ENCODE data around the gene EPB41L4B.

Gene EPB41L4B

DNA sequence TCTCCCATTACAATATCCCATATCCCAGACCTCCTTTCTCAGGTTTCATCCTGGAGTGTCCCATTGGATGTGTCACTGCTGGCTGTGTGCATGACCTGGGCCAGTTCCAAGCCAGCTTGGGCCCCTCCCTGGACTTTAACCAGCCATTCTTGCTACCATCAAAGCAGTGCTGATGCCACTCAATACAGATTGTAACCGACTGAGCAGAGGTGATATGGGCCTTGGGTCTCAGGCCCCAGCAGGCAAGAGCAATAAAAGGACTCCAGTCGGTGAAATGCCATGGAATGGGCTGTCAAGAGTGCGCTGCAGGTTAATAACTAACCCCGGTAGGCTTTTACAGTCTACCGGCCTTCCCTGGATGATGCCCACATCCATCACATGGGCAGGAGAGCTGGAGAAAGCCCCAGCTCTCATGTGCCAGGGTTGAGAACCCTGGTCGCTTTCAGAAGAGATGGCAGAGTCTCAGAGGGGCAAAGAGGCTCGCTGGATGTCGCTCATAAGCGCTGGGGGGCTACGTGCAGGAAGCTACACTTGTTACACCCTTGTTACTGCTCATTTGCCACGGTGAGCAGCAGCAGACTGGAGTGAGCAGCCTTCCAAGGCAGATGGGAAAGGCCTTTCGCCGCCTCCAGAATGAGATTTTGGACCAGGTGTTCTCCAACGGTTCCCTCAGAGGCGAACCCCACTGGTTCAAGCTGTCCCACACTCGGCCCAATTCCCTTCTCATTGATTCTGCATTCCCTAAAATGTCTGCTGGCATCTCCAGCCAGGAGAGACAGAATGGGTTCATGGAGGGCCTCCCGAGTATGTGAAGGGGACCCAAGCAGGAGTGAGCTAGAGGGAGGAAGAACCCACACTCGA is 13.2 kb downstream of the EPB41L4B start:
- Histone ChIP-seq H3K9me3 (ENCODE audit: insufficient read depth, low read length) (no peaks in the 10 kb centered on the region), H3K4me3 (ENCODE audit: low read length) (no peak overlapping the region), H2AFZ (ENCODE audit: low read depth, low read length) (no peak overlapping the region), H3K4me1 (ENCODE audit: low read length) (peaks cover 20% of the 10 kb centered on the region), H3K36me3 (replicated peaks; ENCODE audit: low read depth, low read length) (no peaks in the 10 kb centered on the region), H4K20me1 (ENCODE audit: insufficient read depth, low read length) (peaks cover 33% of the 10 kb centered on the region), H3K27ac (ENCODE audit: low read length) (no peak overlapping the region), H3K4me2 (ENCODE audit: low read length) (no peak overlapping the region), H3K27me3 (ENCODE audit: low read depth, low read length) (no peaks in the 10 kb centered on the region; the same call in 1 of the 2 replicates), H3K9ac (ENCODE audit: low read length) (no peak overlapping the region), H3K79me2 (ENCODE audit: low read length) (peaks cover 31% of the 10 kb centered on the region)
- TF ChIP-seq, protein P1, sequence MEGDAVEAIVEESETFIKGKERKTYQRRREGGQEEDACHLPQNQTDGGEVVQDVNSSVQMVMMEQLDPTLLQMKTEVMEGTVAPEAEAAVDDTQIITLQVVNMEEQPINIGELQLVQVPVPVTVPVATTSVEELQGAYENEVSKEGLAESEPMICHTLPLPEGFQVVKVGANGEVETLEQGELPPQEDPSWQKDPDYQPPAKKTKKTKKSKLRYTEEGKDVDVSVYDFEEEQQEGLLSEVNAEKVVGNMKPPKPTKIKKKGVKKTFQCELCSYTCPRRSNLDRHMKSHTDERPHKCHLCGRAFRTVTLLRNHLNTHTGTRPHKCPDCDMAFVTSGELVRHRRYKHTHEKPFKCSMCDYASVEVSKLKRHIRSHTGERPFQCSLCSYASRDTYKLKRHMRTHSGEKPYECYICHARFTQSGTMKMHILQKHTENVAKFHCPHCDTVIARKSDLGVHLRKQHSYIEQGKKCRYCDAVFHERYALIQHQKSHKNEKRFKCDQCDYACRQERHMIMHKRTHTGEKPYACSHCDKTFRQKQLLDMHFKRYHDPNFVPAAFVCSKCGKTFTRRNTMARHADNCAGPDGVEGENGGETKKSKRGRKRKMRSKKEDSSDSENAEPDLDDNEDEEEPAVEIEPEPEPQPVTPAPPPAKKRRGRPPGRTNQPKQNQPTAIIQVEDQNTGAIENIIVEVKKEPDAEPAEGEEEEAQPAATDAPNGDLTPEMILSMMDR (IDR thresholded peaks at IDR 0.05; ENCODE audit: low read depth, low read length) = no peak

DNA sequence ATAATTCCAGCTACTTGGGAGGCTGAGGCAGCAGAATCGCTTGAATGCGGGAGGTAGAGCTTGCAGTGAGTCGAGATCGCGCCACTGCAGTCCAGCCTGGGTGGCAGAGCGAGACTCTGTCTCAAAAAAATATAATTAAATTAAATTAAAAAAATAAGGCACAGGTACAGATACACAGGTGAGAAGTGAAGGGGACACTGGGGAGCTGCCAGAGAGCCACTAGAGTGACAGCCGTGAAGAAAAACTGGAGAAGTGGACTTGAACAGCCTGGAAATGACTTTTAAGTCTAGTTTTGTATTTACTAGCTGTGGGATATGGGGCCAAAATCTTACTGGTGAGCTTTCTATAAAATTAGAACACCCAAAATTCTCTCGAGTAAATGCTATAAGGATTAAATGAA is 15.1 kb downstream of the EPB41L4B start:
- no peaks in the 10 kb centered on the region for H3K27me3 ChIP-seq (ENCODE audit: low read depth, low read length)
- H3K9ac ChIP-seq (ENCODE audit: low read length) = no peak overlapping the region
- H3K4me1 ChIP-seq (ENCODE audit: low read length) = peaks cover 2% of the 10 kb centered on the region; the same call in 1 of the 2 replicates
- peaks cover 35% of the 10 kb centered on the region for H3K79me2 ChIP-seq (ENCODE audit: low read length)
- no peaks in the 10 kb centered on the region for H3K36me3 ChIP-seq (replicated peaks; ENCODE audit: low read depth, low read length)
- no peak overlapping the region for H2AFZ ChIP-seq (ENCODE audit: low read depth, low read length)
- H4K20me1 ChIP-seq (ENCODE audit: insufficient read depth, low read length) = peaks cover 16% of the 10 kb centered on the region
- no peak for TF ChIP-seq EZH2phosphoT487 (IDR thresholded peaks at IDR 0.05; ENCODE audit: low read depth)
- TF ChIP-seq, protein P1 (IDR thresholded peaks at IDR 0.05; ENCODE audit: low read depth, low read length) = no peak
- H3K4me2 ChIP-seq (ENCODE audit: low read length) = no peak overlapping the region
- no peak overlapping the region for H3K4me3 ChIP-seq (ENCODE audit: low read length)
- no peaks in the 10 kb centered on the region for H3K9me3 ChIP-seq (ENCODE audit: insufficient read depth, low read length)
- H3K27ac ChIP-seq (ENCODE audit: low read length) = no peak overlapping the region

DNA sequence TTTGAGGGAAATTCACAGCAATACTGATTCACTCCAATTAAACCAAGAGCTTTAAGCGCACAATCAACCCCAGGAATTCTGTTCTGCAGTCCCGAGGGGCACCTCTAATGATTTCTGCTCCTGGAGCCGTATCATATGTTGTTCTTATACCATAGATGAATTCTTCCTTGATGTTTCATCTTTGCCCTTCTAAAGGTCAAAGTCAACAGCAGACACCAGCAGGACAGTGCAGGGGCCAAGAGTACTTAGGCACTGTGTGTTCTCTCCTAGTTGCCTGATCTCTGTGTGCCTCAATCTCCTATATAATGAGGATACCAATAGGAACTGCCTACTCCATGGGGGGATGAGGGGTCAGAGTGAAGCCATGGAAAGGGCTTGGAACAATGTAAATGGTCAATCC is 16.5 kb downstream of the EPB41L4B start:
- Histone ChIP-seq H3K79me2 (ENCODE audit: low read length) (peaks cover 39% of the 10 kb centered on the region), H3K4me3 (ENCODE audit: low read length) (no peak overlapping the region), H4K20me1 (ENCODE audit: insufficient read depth, low read length) (peaks cover 9% of the 10 kb centered on the region; the same call in 1 of the 2 replicates), H3K4me1 (ENCODE audit: low read length) (no peaks in the 10 kb centered on the region), H2AFZ (ENCODE audit: low read depth, low read length) (no peak overlapping the region), H3K9ac (ENCODE audit: low read length) (no peak overlapping the region), H3K9me3 (ENCODE audit: insufficient read depth, low read length) (no peaks in the 10 kb centered on the region), H3K4me2 (ENCODE audit: low read length) (no peak overlapping the region), H3K27me3 (ENCODE audit: low read depth, low read length) (no peaks in the 10 kb centered on the region), H3K27ac (ENCODE audit: low read length) (no peak overlapping the region), H3K36me3 (replicated peaks; ENCODE audit: low read depth, low read length) (no peaks in the 10 kb centered on the region)
- TF ChIP-seq, protein P1 (IDR thresholded peaks at IDR 0.05; ENCODE audit: low read depth, low read length) = no peak
- no peak for TF ChIP-seq EZH2phosphoT487 (IDR thresholded peaks at IDR 0.05; ENCODE audit: low read depth)

DNA sequence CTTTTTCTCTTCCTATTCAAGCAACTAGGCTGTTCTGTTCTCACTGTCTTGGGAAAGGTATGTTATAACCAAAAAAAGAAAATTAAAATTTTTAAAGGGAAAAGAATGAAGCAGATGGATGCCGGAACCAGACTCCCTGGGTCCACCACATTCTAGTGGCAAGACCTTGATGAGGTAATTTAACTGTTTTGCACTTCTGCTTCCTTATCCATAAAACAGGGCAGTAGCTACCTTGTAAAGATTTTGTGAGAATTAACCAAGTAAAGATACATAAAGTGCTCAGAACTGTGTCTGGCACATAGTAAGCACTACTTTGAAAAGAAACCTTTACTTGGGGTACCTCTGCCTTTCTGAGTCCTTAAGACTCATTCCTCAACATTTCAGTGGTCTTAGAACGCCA is 17.0 kb downstream of the EPB41L4B start:
- Histone ChIP-seq H3K79me2 (ENCODE audit: low read length) (peaks cover 40% of the 10 kb centered on the region), H3K4me3 (ENCODE audit: low read length) (no peak overlapping the region), H3K9ac (ENCODE audit: low read length) (no peak overlapping the region), H4K20me1 (ENCODE audit: insufficient read depth, low read length) (peaks cover 6% of the 10 kb centered on the region; the same call in 1 of the 2 replicates), H3K9me3 (ENCODE audit: insufficient read depth, low read length) (no peaks in the 10 kb centered on the region), H3K4me2 (ENCODE audit: low read length) (no peak overlapping the region), H3K27ac (ENCODE audit: low read length) (no peak overlapping the region), H3K27me3 (ENCODE audit: low read depth, low read length) (no peaks in the 10 kb centered on the region), H3K4me1 (ENCODE audit: low read length) (no peaks in the 10 kb centered on the region), H3K36me3 (replicated peaks; ENCODE audit: low read depth, low read length) (no peaks in the 10 kb centered on the region), H2AFZ (ENCODE audit: low read depth, low read length) (no peak overlapping the region)
- TF ChIP-seq, protein P1 (IDR thresholded peaks at IDR 0.05; ENCODE audit: low read depth, low read length) = no peak
- TF ChIP-seq EZH2phosphoT487 (IDR thresholded peaks at IDR 0.05; ENCODE audit: low read depth) = no peak
